ENCODE results near the gene MYBPHL.

Gene MYBPHL

DNA sequence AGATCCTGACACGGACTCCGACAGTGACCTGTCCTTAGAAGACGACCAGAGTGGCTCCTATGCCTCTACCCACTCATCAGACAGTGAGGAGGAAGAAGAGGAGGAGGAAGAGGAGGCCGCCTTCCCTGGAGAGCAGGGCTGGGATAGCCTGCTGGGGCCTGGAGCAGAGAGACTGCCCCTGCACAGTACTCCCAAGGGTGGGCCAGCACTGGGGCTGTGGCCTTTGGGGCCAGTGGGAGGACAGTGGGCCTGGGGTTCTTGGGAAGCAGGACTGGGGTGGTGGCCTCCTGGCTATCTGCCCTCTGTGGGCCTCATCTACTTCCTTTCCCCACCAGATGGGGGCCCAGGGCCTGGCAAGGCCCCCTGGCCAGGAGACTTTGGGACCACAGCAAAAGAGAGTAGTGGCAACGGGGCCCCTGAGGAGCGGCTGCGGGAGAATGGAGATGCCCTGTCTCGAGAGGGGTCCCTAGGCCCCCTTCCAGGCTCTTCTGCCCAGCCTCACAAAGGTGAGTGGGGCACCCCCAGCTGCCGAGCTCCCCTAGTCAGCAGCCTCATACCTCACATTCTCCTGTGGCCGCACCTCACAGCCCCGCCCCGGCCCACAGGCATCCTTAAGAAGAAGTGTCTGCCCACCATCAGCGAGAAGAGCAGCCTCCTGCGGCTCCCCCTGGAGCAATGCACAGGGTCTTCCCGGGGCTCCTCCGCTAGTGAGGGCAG, 33.8 kb downstream of the MYBPHL start:
- Histone ChIP-seq H3K27ac (ENCODE audit: insufficient read depth, low read length, poor library complexity, severe bottlenecking) (no peak overlapping the region), H3K4me3 (ENCODE audit: insufficient read depth, low read depth, low read length, poor library complexity, severe bottlenecking) (no peak overlapping the region), H3K36me3 (ENCODE audit: control insufficient read depth, insufficient read depth, low read length) (no peaks in the 10 kb centered on the region), H3K27me3 (replicated peaks; ENCODE audit: control insufficient read depth, insufficient read depth, low read length, poor library complexity, severe bottlenecking) (no peaks in the 10 kb centered on the region), H3K9me3 (ENCODE audit: control insufficient read depth, low read length) (no peaks in the 10 kb centered on the region), H3K4me1 (ENCODE audit: control insufficient read depth, insufficient read depth, low read length, poor library complexity, severe bottlenecking) (no peaks in the 10 kb centered on the region)
- no peak for DNase-seq

- no peak for DNase-seq
- Histone ChIP-seq H3K27me3 (replicated peaks; ENCODE audit: control insufficient read depth, insufficient read depth, low read length, poor library complexity, severe bottlenecking) (no peaks in the 10 kb centered on the region), H3K4me1 (ENCODE audit: control insufficient read depth, insufficient read depth, low read length, poor library complexity, severe bottlenecking) (no peaks in the 10 kb centered on the region), H3K4me3 (ENCODE audit: insufficient read depth, low read depth, low read length, poor library complexity, severe bottlenecking) (no peak overlapping the region), H3K27ac (ENCODE audit: insufficient read depth, low read length, poor library complexity, severe bottlenecking) (no peak overlapping the region), H3K9me3 (ENCODE audit: control insufficient read depth, low read length) (no peaks in the 10 kb centered on the region), H3K36me3 (ENCODE audit: control insufficient read depth, insufficient read depth, low read length) (no peaks in the 10 kb centered on the region)
These were observed 34.6 kb downstream of the MYBPHL start for GRCh38 chr1:109272021-109272799.

GRCh38 chr1:109271458-109271857, 35.4 kb downstream of the MYBPHL start:
- DNase-seq: no peak
- Histone ChIP-seq H3K4me3 (ENCODE audit: insufficient read depth, low read depth, low read length, poor library complexity, severe bottlenecking) (no peak overlapping the region), H3K9me3 (ENCODE audit: control insufficient read depth, low read length) (no peaks in the 10 kb centered on the region), H3K27ac (ENCODE audit: insufficient read depth, low read length, poor library complexity, severe bottlenecking) (no peak overlapping the region), H3K36me3 (ENCODE audit: control insufficient read depth, insufficient read depth, low read length) (no peaks in the 10 kb centered on the region), H3K27me3 (replicated peaks; ENCODE audit: control insufficient read depth, insufficient read depth, low read length, poor library complexity, severe bottlenecking) (no peaks in the 10 kb centered on the region), H3K4me1 (ENCODE audit: control insufficient read depth, insufficient read depth, low read length, poor library complexity, severe bottlenecking) (no peaks in the 10 kb centered on the region)

DNA sequence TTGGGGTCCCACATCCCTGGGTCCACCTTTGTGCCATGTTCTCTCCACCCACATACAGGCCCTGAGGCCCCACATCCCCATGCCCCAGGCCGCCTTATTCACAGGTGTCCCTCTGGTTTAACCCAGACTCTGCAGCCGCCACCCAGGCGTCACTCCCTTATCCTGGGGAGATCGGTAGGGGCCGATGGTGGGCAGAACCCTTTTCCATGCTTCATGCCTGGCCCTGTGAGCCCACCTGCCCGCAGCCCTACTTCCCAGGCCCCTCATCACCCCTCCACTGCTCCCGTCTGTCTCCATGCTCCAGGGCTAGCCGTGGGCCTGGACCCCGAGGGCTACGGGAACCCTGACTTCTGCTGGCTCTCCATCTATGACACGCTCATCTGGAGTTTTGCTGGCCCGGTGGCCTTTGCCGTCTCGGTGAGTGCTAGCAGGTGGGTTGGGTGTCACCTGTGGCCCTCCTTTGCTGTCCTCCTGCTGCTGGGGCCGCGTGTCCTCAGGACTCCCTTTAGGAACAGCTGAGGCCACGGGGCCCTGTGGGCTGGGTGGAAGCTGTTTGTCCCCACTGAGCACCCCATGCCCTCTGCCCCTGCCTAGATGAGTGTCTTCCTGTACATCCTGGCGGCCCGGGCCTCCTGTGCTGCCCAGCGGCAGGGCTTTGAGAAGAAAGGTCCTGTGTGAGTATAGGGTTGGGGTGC, 36.0 kb downstream of the MYBPHL start:
- no peaks in the 10 kb centered on the region for H3K4me1 ChIP-seq (ENCODE audit: control insufficient read depth, insufficient read depth, low read length, poor library complexity, severe bottlenecking)
- no peak overlapping the region for H3K27ac ChIP-seq (ENCODE audit: insufficient read depth, low read length, poor library complexity, severe bottlenecking)
- H3K9me3 ChIP-seq (ENCODE audit: control insufficient read depth, low read length): no peaks in the 10 kb centered on the region
- DNase-seq: no peak
- H3K36me3 ChIP-seq (ENCODE audit: control insufficient read depth, insufficient read depth, low read length): no peaks in the 10 kb centered on the region
- H3K27me3 ChIP-seq (replicated peaks; ENCODE audit: control insufficient read depth, insufficient read depth, low read length, poor library complexity, severe bottlenecking): no peaks in the 10 kb centered on the region
- no peak overlapping the region for H3K4me3 ChIP-seq (ENCODE audit: insufficient read depth, low read depth, low read length, poor library complexity, severe bottlenecking)

GRCh38 chr1:109269981-109270622, 36.7 kb downstream of the MYBPHL start:
- Histone ChIP-seq H3K4me1 (ENCODE audit: control insufficient read depth, insufficient read depth, low read length, poor library complexity, severe bottlenecking) (no peaks in the 10 kb centered on the region), H3K36me3 (ENCODE audit: control insufficient read depth, insufficient read depth, low read length) (no peaks in the 10 kb centered on the region), H3K9me3 (ENCODE audit: control insufficient read depth, low read length) (no peaks in the 10 kb centered on the region), H3K27ac (ENCODE audit: insufficient read depth, low read length, poor library complexity, severe bottlenecking) (no peak overlapping the region), H3K27me3 (replicated peaks; ENCODE audit: control insufficient read depth, insufficient read depth, low read length, poor library complexity, severe bottlenecking) (no peaks in the 10 kb centered on the region), H3K4me3 (ENCODE audit: insufficient read depth, low read depth, low read length, poor library complexity, severe bottlenecking) (no peak overlapping the region)
- no peak for DNase-seq

DNA sequence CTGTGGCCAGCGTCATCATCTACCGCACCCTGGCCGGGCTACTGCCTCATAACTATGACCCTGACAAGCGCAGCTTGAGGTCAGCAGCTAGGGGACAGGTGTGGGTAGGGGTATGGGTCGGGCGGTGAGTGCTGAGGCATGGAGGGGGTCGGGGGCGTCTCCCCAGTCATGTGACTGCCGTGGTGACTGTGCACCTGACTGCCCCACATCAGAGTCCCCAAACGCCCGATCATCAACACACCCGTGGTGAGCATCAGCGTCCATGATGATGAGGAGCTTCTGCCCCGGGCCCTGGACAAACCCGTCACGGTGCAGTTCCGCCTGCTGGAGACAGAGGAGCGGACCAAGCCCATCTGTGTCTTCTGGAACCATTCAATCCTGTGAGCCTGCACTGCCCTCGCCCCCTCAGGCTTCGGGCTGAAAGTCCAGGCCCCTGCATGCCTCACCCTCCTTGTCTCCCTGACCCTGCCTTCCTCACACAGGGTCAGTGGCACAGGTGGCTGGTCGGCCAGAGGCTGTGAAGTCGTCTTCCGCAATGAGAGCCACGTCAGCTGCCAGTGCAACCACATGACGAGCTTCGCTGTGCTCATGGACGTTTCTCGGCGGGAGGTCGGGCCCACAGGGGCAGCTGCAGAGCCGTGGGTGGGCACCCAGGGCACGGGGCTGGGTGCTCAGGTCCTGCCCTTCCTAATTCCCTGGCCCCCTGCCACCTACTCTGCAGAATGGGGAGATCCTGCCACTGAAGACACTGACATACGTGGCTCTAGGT, 37.4 kb downstream of the MYBPHL start:
- Histone ChIP-seq H3K36me3 (ENCODE audit: control insufficient read depth, insufficient read depth, low read length) (no peaks in the 10 kb centered on the region), H3K4me1 (ENCODE audit: control insufficient read depth, insufficient read depth, low read length, poor library complexity, severe bottlenecking) (no peaks in the 10 kb centered on the region), H3K27ac (ENCODE audit: insufficient read depth, low read length, poor library complexity, severe bottlenecking) (no peak overlapping the region), H3K27me3 (replicated peaks; ENCODE audit: control insufficient read depth, insufficient read depth, low read length, poor library complexity, severe bottlenecking) (no peaks in the 10 kb centered on the region), H3K9me3 (ENCODE audit: control insufficient read depth, low read length) (no peaks in the 10 kb centered on the region), H3K4me3 (ENCODE audit: insufficient read depth, low read depth, low read length, poor library complexity, severe bottlenecking) (no peak overlapping the region)
- DNase-seq: no peak

DNA sequence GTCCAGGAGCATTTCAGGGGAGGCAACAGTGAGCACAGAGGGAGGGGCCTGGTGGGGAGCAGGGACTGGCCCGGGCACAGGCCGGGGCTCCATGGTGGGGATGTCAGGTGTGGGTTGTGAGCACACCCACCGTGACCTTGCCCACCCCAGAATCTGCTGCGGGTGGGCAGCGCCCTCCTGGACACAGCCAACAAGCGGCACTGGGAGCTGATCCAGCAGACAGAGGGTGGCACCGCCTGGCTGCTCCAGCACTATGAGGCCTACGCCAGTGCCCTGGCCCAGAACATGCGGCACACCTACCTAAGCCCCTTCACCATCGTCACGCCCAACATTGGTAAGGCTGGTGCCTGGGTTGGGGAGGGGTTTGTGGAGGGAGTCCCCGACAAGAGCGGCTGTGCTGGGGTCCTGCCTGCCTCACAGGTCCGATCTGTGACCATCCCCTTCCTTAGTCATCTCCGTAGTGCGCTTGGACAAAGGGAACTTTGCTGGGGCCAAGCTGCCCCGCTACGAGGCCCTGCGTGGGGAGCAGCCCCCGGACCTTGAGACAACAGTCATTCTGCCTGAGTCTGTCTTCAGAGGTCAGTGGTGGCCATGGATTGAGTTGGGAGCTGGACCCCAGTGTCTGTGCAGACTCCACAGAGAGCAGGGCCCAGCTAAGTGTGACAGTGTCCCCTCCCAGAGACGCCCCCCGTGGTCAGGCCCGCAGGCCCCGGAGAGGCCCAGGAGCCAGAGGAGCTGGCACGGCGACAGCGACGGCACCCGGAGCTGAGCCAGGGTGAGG, 38.2 kb downstream of the MYBPHL start:
- Histone ChIP-seq H3K36me3 (ENCODE audit: control insufficient read depth, insufficient read depth, low read length) (no peaks in the 10 kb centered on the region), H3K4me1 (ENCODE audit: control insufficient read depth, insufficient read depth, low read length, poor library complexity, severe bottlenecking) (no peaks in the 10 kb centered on the region), H3K27me3 (replicated peaks; ENCODE audit: control insufficient read depth, insufficient read depth, low read length, poor library complexity, severe bottlenecking) (no peaks in the 10 kb centered on the region), H3K27ac (ENCODE audit: insufficient read depth, low read length, poor library complexity, severe bottlenecking) (no peak overlapping the region), H3K9me3 (ENCODE audit: control insufficient read depth, low read length) (no peaks in the 10 kb centered on the region), H3K4me3 (ENCODE audit: insufficient read depth, low read depth, low read length, poor library complexity, severe bottlenecking) (no peak overlapping the region)
- no peak for DNase-seq

DNA sequence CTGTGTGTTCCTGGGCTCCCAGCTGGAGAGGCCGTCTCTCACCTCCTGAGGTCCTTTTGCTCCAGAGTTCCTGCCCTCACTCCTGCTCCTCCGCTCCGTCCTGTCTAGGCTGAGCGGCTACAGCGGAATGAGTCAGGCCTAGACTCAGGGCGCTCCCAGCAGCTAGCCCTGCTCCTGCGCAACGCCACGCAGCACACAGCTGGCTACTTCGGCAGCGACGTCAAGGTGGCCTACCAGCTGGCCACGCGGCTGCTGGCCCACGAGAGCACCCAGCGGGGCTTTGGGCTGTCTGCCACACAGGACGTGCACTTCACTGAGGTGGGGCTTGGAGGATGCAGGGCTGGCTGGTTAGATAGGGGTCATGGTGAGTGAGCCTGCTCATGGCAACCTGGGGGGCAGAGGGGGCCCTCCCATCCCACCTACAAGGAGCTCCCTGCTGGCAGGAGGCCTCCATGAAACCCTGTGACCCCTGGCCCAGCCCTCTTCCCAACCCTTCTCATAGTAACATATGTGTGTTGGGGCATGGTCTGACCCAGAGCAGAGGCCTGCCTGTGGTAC, 39.0 kb downstream of the MYBPHL start:
- Histone ChIP-seq H3K4me1 (ENCODE audit: control insufficient read depth, insufficient read depth, low read length, poor library complexity, severe bottlenecking) (peaks cover 3% of the 10 kb centered on the region), H3K9me3 (ENCODE audit: control insufficient read depth, low read length) (no peaks in the 10 kb centered on the region), H3K27me3 (replicated peaks; ENCODE audit: control insufficient read depth, insufficient read depth, low read length, poor library complexity, severe bottlenecking) (no peaks in the 10 kb centered on the region), H3K36me3 (ENCODE audit: control insufficient read depth, insufficient read depth, low read length) (no peaks in the 10 kb centered on the region), H3K4me3 (ENCODE audit: insufficient read depth, low read depth, low read length, poor library complexity, severe bottlenecking) (no peak overlapping the region), H3K27ac (ENCODE audit: insufficient read depth, low read length, poor library complexity, severe bottlenecking) (no peak overlapping the region)
- no peak for DNase-seq

GRCh38 chr1:109266965-109267364, 39.8 kb downstream of the MYBPHL start:
- Histone ChIP-seq H3K36me3 (ENCODE audit: control insufficient read depth, insufficient read depth, low read length) (no peaks in the 10 kb centered on the region), H3K27ac (ENCODE audit: insufficient read depth, low read length, poor library complexity, severe bottlenecking) (no peak overlapping the region), H3K27me3 (replicated peaks; ENCODE audit: control insufficient read depth, insufficient read depth, low read length, poor library complexity, severe bottlenecking) (no peaks in the 10 kb centered on the region), H3K4me3 (ENCODE audit: insufficient read depth, low read depth, low read length, poor library complexity, severe bottlenecking) (no peak overlapping the region), H3K4me1 (ENCODE audit: control insufficient read depth, insufficient read depth, low read length, poor library complexity, severe bottlenecking) (peaks cover 3% of the 10 kb centered on the region), H3K9me3 (ENCODE audit: control insufficient read depth, low read length) (no peaks in the 10 kb centered on the region)
- no peak for DNase-seq

All from effector memory CD4-positive, alpha-beta T cell (primary cell).